Endodermal cell (in vitro differentiated cells): ENCODE measurements around the gene SIGMAR1. TPM values are rescaled to one million over a fixed set of nuclear protein-coding genes. Genes with fewer than 3 reads are reported as not detected.

Experiments
- DNase-seq: peaks from one replicate; pipeline ENCODE4 v3.0.0-alpha.2; 2017
- H3K27ac ChIP-seq: 2 replicates; pipeline ENCODE4 v1.5.1; 2013; ENCODE audit warnings: mild to moderate bottlenecking, low read depth, low read length, moderate library complexity
- H3K27me3 ChIP-seq: 2 replicates; pipeline ENCODE4 v1.6.1; 2013; ENCODE audit warnings: mild to moderate bottlenecking, low read length, moderate library complexity; ENCODE audit not compliant: insufficient read depth, control insufficient read depth, poor library complexity, severe bottlenecking
- H3K36me3 ChIP-seq: 2 replicates; pipeline ENCODE4 v1.7.0; 2013; ENCODE audit warnings: mild to moderate bottlenecking, low read length, moderate library complexity; ENCODE audit not compliant: control insufficient read depth, insufficient read depth
- H3K4me1 ChIP-seq: one replicate; pipeline ENCODE4 v1.7.0; 2013; ENCODE audit warnings: low read length; ENCODE audit not compliant: control insufficient read depth, insufficient read depth
- H3K4me3 ChIP-seq: 2 replicates; pipeline ENCODE4 v1.5.1; 2013; ENCODE audit warnings: mild to moderate bottlenecking, low read length, moderate library complexity
- H3K9ac ChIP-seq: 2 replicates; pipeline ENCODE4 v1.6.1; 2013; ENCODE audit warnings: mild to moderate bottlenecking, low read length, moderate library complexity; ENCODE audit not compliant: poor library complexity, severe bottlenecking; ENCODE audit errors: extremely low read depth
- H3K9me3 ChIP-seq: 2 replicates; pipeline ENCODE4 v1.6.1; 2013; ENCODE audit warnings: mild to moderate bottlenecking, low read length, moderate library complexity; ENCODE audit not compliant: control insufficient read depth
- H3K27ac Mint-ChIP-seq: 2 replicates; pipeline ENCODE4 v1.8.0; 2020; ENCODE audit warnings: mixed read lengths
- H3K27me3 Mint-ChIP-seq: 2 replicates; pipeline ENCODE4 v1.8.0; 2021; ENCODE audit warnings: mild to moderate bottlenecking, mixed read lengths; ENCODE audit not compliant: insufficient read depth
- H3K36me3 Mint-ChIP-seq: 2 replicates; pipeline ENCODE4 v1.8.0; 2020; ENCODE audit warnings: low read depth, mixed read lengths
- H3K4me1 Mint-ChIP-seq: 2 replicates; pipeline ENCODE4 v1.8.0; 2020; ENCODE audit warnings: mixed read lengths
- H3K4me3 Mint-ChIP-seq: 2 replicates; pipeline ENCODE4 v1.8.0; 2020; ENCODE audit warnings: mild to moderate bottlenecking, moderate library complexity, mixed read lengths
- H3K9me3 Mint-ChIP-seq: 2 replicates; pipeline ENCODE4 v1.8.0; 2020; ENCODE audit warnings: mild to moderate bottlenecking, mixed read lengths
- CTCF ChIP-seq: fragments of 200-600 bp; sonication (generic); conservative IDR thresholded peaks from 2 replicates; pipeline ENCODE4 v1.5.0; 2021; ENCODE audit warnings: antibody characterized with exemption, mild to moderate bottlenecking
- WGBS, 2 experiments: methylation state at CpG; one replicate each; pipeline versions ENCODE4 v1.1.5 to v1.1.7; 2013; ENCODE audit warnings: missing lambda C conversion rate in 2 of 2, mixed read lengths in 1 of 2; ENCODE audit not compliant: insufficient coverage in 1 of 2, insufficient read length in 1 of 2; 5-methylcytosine and 5-hydroxymethylcytosine counted together
- total RNA-seq, 2 donors: library from RNA; stranded (reverse); fragmentation: NEBNext Ultra II Directional in 1 of 2; extraction: Animal tissue kit (Norgen Biotek cat#: 25700) in 1 of 2; gene quantifications; 2 replicates in 1 of 2; 3 replicates in 1 of 2; pipeline ENCODE4 v1.2.1, GENCODE V29; 2021

Gene SIGMAR1
- total RNA-seq, 2 donors from 2014 or later: 49.1 to 49.4 TPM

- H3K9ac ChIP-seq: no peak overlapping the region
- Mint-ChIP-seq H3K9me3 (no peaks in the 10 kb centered on the region), H3K4me1 (peaks cover 33% of the 10 kb centered on the region), H3K27ac (no peak overlapping the region), H3K4me3 (no peak overlapping the region), H3K36me3 (no peaks in the 10 kb centered on the region), H3K27me3 (peaks cover 9% of the 10 kb centered on the region)
- TF ChIP-seq CTCF: no peak
- DNase-seq: no peak
- 94% methylated on average over 5 of the region's 5 CpGs; no CpG with 5 or more reads in 1 of the 2 experiments for WGBS, 2 experiments
- no peak overlapping the region for H3K4me3 ChIP-seq
- no peaks in the 10 kb centered on the region for H3K9me3 ChIP-seq
- H3K4me1 ChIP-seq: peaks cover 15% of the 10 kb centered on the region
- H3K27me3 ChIP-seq: no peaks in the 10 kb centered on the region
- H3K36me3 ChIP-seq: no peaks in the 10 kb centered on the region
- H3K27ac ChIP-seq: no peak overlapping the region
Measured at GRCh38 chr9:34656992-34657391, 19.4 kb upstream of the SIGMAR1 start.

GRCh38 chr9:34655394-34655793 is 17.8 kb upstream of the SIGMAR1 start:
- no peaks in the 10 kb centered on the region for H3K9me3 Mint-ChIP-seq
- TF ChIP-seq CTCF: no peak
- peaks cover 4% of the 10 kb centered on the region for H3K27me3 Mint-ChIP-seq
- DNase-seq: no peak
- H3K27ac Mint-ChIP-seq: no peak overlapping the region
- no peak overlapping the region for H3K27ac ChIP-seq
- no peak overlapping the region for H3K4me3 Mint-ChIP-seq
- 73 to 84% methylated on average over 4 to 5 of the region's 5 CpGs for WGBS, 2 experiments
- peaks cover 4% of the 10 kb centered on the region for H3K36me3 ChIP-seq
- no peaks in the 10 kb centered on the region for H3K27me3 ChIP-seq
- peaks cover 1% of the 10 kb centered on the region for H3K36me3 Mint-ChIP-seq
- H3K9ac ChIP-seq: no peak overlapping the region
- H3K4me3 ChIP-seq: no peak overlapping the region
- H3K9me3 ChIP-seq: no peaks in the 10 kb centered on the region
- peaks cover 42% of the 10 kb centered on the region for H3K4me1 Mint-ChIP-seq
- H3K4me1 ChIP-seq: peaks cover 15% of the 10 kb centered on the region

- Histone ChIP-seq H3K36me3 (peaks cover 13% of the 10 kb centered on the region), H3K9ac (no peak overlapping the region), H3K4me3 (no peak overlapping the region), H3K27me3 (no peaks in the 10 kb centered on the region), H3K27ac (no peak overlapping the region), H3K9me3 (no peaks in the 10 kb centered on the region), H3K4me1 (peaks cover 15% of the 10 kb centered on the region)
- no peak for TF ChIP-seq CTCF
- Mint-ChIP-seq H3K27ac (no peak overlapping the region), H3K4me3 (no peak overlapping the region), H3K36me3 (peaks cover 6% of the 10 kb centered on the region), H3K27me3 (peaks cover 3% of the 10 kb centered on the region), H3K9me3 (no peaks in the 10 kb centered on the region), H3K4me1 (peaks cover 42% of the 10 kb centered on the region)
- WGBS, 2 experiments: 83 to 88% methylated on average over 2 to 10 of the region's 11 CpGs
- DNase-seq: no peak
Measured at GRCh38 chr9:34654323-34655051, 16.9 kb upstream of the SIGMAR1 start.
